ENCODE results near the gene USP25. TPM values are rescaled to one million over a fixed set of nuclear protein-coding genes. Genes with fewer than 3 reads are reported as not detected.

USP25 gene
- total and polyA plus RNA-seq, 2 experiments from 2014 or later, result 11.8 to 49.2 TPM

DNA sequence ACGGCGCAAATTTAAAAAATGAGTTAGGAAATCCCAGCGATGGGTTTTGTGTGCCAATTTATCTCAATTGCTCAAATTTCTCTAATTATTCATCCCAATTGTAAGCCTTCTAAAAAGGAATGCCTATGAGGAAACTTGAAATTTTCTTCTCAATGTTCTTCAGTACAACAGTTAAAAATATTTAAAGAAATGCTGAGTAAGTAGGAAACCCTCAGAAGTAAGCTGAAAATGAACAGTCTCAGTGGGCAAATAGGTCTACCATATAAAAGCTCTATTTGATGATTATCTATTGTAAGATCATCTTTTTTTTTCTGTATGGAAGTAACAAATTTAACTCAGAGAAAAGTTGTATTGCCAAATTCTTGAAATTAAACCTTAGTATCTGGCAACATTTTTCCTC is 1.7 kb upstream of the USP25 start:
- no peaks in the 10 kb centered on the region for H3K9me3 Mint-ChIP-seq
- TF ChIP-seq POLR2AphosphoS5 (IDR thresholded peaks at IDR 0.05; ENCODE audit: low read depth) (no peak), ETS1 (IDR thresholded peaks at IDR 0.05) (no peak), STAT1 (IDR thresholded peaks at IDR 0.05; ENCODE audit: unreplicated experiment) (no peak), NANOG (IDR thresholded peaks at IDR 0.05; ENCODE audit: borderline replicate concordance) (no peak), ZNF331 (CRISPR knock-in tag; IDR thresholded peaks at IDR 0.05; ENCODE audit: low read depth) (no peak), CREB1 (CRISPR knock-in tag; IDR thresholded peaks at IDR 0.05; ENCODE audit: low read depth) (no peak), REST (IDR thresholded peaks at IDR 0.05; ENCODE audit: unreplicated experiment) (no peak), ZNF114 (CRISPR knock-in tag; IDR thresholded peaks at IDR 0.05) (no peak), EZH2phosphoT487 (IDR thresholded peaks at IDR 0.05; ENCODE audit: unreplicated experiment) (no peak), EZH2 (IDR thresholded peaks at IDR 0.05; ENCODE audit: low read depth, unreplicated experiment) (no peak), JUNB (IDR thresholded peaks at IDR 0.05; ENCODE audit: unreplicated experiment) (no peak)
- TF ChIP-seq, protein P1, sequence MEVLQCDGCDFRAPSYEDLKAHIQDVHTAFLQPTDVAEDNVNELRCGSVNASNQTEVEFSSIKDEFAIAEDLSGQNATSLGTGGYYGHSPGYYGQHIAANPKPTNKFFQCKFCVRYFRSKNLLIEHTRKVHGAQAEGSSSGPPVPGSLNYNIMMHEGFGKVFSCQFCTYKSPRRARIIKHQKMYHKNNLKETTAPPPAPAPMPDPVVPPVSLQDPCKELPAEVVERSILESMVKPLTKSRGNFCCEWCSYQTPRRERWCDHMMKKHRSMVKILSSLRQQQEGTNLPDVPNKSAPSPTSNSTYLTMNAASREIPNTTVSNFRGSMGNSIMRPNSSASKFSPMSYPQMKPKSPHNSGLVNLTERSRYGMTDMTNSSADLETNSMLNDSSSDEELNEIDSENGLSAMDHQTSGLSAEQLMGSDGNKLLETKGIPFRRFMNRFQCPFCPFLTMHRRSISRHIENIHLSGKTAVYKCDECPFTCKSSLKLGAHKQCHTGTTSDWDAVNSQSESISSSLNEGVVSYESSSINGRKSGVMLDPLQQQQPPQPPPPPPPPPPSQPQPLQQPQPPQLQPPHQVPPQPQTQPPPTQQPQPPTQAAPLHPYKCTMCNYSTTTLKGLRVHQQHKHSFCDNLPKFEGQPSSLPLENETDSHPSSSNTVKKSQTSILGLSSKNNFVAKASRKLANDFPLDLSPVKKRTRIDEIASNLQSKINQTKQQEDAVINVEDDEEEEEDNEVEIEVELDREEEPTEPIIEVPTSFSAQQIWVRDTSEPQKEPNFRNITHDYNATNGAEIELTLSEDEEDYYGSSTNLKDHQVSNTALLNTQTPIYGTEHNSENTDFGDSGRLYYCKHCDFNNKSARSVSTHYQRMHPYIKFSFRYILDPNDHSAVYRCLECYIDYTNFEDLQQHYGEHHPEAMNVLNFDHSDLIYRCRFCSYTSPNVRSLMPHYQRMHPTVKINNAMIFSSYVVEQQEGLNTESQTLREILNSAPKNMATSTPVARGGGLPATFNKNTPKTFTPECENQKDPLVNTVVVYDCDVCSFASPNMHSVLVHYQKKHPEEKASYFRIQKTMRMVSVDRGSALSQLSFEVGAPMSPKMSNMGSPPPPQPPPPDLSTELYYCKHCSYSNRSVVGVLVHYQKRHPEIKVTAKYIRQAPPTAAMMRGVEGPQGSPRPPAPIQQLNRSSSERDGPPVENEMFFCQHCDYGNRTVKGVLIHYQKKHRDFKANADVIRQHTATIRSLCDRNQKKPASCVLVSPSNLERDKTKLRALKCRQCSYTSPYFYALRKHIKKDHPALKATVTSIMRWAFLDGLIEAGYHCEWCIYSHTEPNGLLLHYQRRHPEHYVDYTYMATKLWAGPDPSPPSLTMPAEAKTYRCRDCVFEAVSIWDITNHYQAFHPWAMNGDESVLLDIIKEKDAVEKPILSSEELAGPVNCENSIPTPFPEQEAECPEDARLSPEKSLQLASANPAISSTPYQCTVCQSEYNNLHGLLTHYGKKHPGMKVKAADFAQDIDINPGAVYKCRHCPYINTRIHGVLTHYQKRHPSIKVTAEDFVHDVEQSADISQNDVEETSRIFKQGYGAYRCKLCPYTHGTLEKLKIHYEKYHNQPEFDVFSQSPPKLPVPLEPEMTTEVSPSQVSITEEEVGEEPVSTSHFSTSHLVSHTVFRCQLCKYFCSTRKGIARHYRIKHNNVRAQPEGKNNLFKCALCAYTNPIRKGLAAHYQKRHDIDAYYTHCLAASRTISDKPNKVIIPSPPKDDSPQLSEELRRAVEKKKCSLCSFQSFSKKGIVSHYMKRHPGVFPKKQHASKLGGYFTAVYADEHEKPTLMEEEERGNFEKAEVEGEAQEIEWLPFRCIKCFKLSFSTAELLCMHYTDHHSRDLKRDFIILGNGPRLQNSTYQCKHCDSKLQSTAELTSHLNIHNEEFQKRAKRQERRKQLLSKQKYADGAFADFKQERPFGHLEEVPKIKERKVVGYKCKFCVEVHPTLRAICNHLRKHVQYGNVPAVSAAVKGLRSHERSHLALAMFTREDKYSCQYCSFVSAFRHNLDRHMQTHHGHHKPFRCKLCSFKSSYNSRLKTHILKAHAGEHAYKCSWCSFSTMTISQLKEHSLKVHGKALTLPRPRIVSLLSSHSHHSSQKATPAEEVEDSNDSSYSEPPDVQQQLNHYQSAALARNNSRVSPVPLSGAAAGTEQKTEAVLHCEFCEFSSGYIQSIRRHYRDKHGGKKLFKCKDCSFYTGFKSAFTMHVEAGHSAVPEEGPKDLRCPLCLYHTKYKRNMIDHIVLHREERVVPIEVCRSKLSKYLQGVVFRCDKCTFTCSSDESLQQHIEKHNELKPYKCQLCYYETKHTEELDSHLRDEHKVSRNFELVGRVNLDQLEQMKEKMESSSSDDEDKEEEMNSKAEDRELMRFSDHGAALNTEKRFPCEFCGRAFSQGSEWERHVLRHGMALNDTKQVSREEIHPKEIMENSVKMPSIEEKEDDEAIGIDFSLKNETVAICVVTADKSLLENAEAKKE (CRISPR knock-in tag; IDR thresholded peaks at IDR 0.05), result no peak
- TF ChIP-seq, protein P2, sequence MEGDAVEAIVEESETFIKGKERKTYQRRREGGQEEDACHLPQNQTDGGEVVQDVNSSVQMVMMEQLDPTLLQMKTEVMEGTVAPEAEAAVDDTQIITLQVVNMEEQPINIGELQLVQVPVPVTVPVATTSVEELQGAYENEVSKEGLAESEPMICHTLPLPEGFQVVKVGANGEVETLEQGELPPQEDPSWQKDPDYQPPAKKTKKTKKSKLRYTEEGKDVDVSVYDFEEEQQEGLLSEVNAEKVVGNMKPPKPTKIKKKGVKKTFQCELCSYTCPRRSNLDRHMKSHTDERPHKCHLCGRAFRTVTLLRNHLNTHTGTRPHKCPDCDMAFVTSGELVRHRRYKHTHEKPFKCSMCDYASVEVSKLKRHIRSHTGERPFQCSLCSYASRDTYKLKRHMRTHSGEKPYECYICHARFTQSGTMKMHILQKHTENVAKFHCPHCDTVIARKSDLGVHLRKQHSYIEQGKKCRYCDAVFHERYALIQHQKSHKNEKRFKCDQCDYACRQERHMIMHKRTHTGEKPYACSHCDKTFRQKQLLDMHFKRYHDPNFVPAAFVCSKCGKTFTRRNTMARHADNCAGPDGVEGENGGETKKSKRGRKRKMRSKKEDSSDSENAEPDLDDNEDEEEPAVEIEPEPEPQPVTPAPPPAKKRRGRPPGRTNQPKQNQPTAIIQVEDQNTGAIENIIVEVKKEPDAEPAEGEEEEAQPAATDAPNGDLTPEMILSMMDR (conservative IDR thresholded peaks at IDR 0.05; ENCODE audit: low read depth in 2 of 2), result no peak
- Histone ChIP-seq H3F3A (replicated peaks; ENCODE audit: low read depth) (no peaks in the 10 kb centered on the region), H3K36me3 (ENCODE audit: insufficient read depth) (no peaks in the 10 kb centered on the region), H3K79me2 (replicated peaks; ENCODE audit: insufficient read depth) (peaks cover 26% of the 10 kb centered on the region), H3K27me3 (ENCODE audit: insufficient read depth) (0 out of 2 replicates have a peak, but pooled peaks cover 7% of the 10 kb centered on the region), H4K20me1 (replicated peaks; ENCODE audit: insufficient read depth) (no peaks in the 10 kb centered on the region), H3K4me1 (ENCODE audit: insufficient read depth) (peaks cover 12% of the 10 kb centered on the region), H3K27ac (ENCODE audit: low read depth) (no peak overlapping the region), H3K4me2 (no peak overlapping the region), H2AFZ (no peak overlapping the region), H3K4me3 (no peak overlapping the region), H3K9me2 (ENCODE audit: insufficient read depth) (no peaks in the 10 kb centered on the region)
- H3K27me3 Mint-ChIP-seq (ENCODE audit: insufficient read depth, low read depth, poor library complexity), result peaks cover 6% of the 10 kb centered on the region
- H3K4me1 Mint-ChIP-seq, result peaks cover 23% of the 10 kb centered on the region
- H3K36me3 Mint-ChIP-seq (ENCODE audit: low read depth), result no peaks in the 10 kb centered on the region
- H3K4me3 Mint-ChIP-seq, result no peak overlapping the region
- ATAC-seq (no peak), DNase-seq (ENCODE audit: low spot score) (no peak)
- H3K27ac Mint-ChIP-seq, result no peak overlapping the region

All from GM23338 (cell line).